ENCODE measurements around the gene KLHL3. TPM values are rescaled to one million over a fixed set of nuclear protein-coding genes. Genes with fewer than 3 reads are reported as not detected.

Gene KLHL3
- total RNA-seq, 2 donors from 2014 or later = 11.4 to 11.5 TPM

- intact Hi-C loops (cut with DNase I) = no loop called here
- DNase-seq (ENCODE audit: low spot score) = no peak
These were observed 19.6 kb downstream of the KLHL3 start for GRCh38 chr5:137716337-137716736.

GRCh38 chr5:137715456-137715855, 20.4 kb downstream of the KLHL3 start:
- intact Hi-C loops (cut with DNase I) = no loop called here
- no peak for DNase-seq (ENCODE audit: low spot score)

GRCh38 chr5:137714946-137715345, 20.9 kb downstream of the KLHL3 start:
- intact Hi-C loops (cut with DNase I) = no loop called here
- no peak for DNase-seq (ENCODE audit: low spot score)

- intact Hi-C loops (cut with DNase I) = no loop called here
- DNase-seq (ENCODE audit: low spot score) = no peak
These were observed 21.4 kb downstream of the KLHL3 start for GRCh38 chr5:137714494-137714893.

GRCh38 chr5:137712139-137712667, 23.7 kb downstream of the KLHL3 start:
- intact Hi-C loops (cut with DNase I) = no loop called here
- DNase-seq (ENCODE audit: low spot score) = no peak

GRCh38 chr5:137710086-137710485, 25.8 kb downstream of the KLHL3 start:
- intact Hi-C loops (cut with DNase I) = no loop called here
- no peak for DNase-seq (ENCODE audit: low spot score)

GRCh38 chr5:137708796-137709559, 26.9 kb downstream of the KLHL3 start:
- intact Hi-C loops (cut with DNase I) = loop anchor here in 1 of 2 donors (5.0 kb wide), 1 partner anchor 598 kb away; no protein-coding TSS in a partner anchor

GRCh38 chr5:137708062-137708461, 27.8 kb downstream of the KLHL3 start:
- DNase-seq (ENCODE audit: low spot score) = no peak
- intact Hi-C loops (cut with DNase I) = loop anchor here in 1 of 2 donors (5.0 kb wide), 1 partner anchor 599 kb away; no protein-coding TSS in a partner anchor

More at GRCh38 chr5:137708796-137709559, 26.9 kb downstream of the KLHL3 start:
- no peak for DNase-seq (ENCODE audit: low spot score)

GRCh38 chr5:137706841-137707240, 29.0 kb downstream of the KLHL3 start:
- intact Hi-C loops (cut with DNase I) = loop anchor here in 1 of 2 donors (5.0 kb wide), 1 partner anchor 600 kb away; no protein-coding TSS in a partner anchor

GRCh38 chr5:137705106-137705505, 30.8 kb downstream of the KLHL3 start:
- intact Hi-C loops (cut with DNase I) = loop anchor here in 1 of 2 donors (5.0 kb wide), 1 partner anchor 602 kb away; no protein-coding TSS in a partner anchor
- DNase-seq (ENCODE audit: low spot score) = no peak

More at GRCh38 chr5:137706841-137707240, 29.0 kb downstream of the KLHL3 start:
- no peak for DNase-seq (ENCODE audit: low spot score)

- no peak for DNase-seq (ENCODE audit: low spot score)
- intact Hi-C loops (cut with DNase I) = no loop called here
These were observed 32.3 kb downstream of the KLHL3 start for GRCh38 chr5:137703565-137703964.

GRCh38 chr5:137700282-137700680, 35.6 kb downstream of the KLHL3 start:
- intact Hi-C loops (cut with DNase I) = no loop called here
- no peak for DNase-seq (ENCODE audit: low spot score)

GRCh38 chr5:137699336-137700281, 36.3 kb downstream of the KLHL3 start:
- DNase-seq (ENCODE audit: low spot score) = no peak
- intact Hi-C loops (cut with DNase I) = no loop called here

- no peak for DNase-seq (ENCODE audit: low spot score)
- intact Hi-C loops (cut with DNase I) = no loop called here
These were observed 39.4 kb downstream of the KLHL3 start for GRCh38 chr5:137696481-137696880.

GRCh38 chr5:137695651-137696428, 40.0 kb downstream of the KLHL3 start:
- intact Hi-C loops (cut with DNase I) = no loop called here
- no peak for DNase-seq (ENCODE audit: low spot score)

GRCh38 chr5:137693951-137694721, 41.8 kb downstream of the KLHL3 start:
- intact Hi-C loops (cut with DNase I) = no loop called here

GRCh38 chr5:137693307-137693950, 42.5 kb downstream of the KLHL3 start:
- intact Hi-C loops (cut with DNase I) = no loop called here
- no peak for DNase-seq (ENCODE audit: low spot score)

More at GRCh38 chr5:137693951-137694721, 41.8 kb downstream of the KLHL3 start:
- no peak for DNase-seq (ENCODE audit: low spot score)

- intact Hi-C loops (cut with DNase I) = loop anchor here in 1 of 2 donors (2.0 kb wide), 1 partner anchor 39 kb away; no protein-coding TSS in a partner anchor
- no peak for DNase-seq (ENCODE audit: low spot score)
These were observed 46.6 kb downstream of the KLHL3 start for GRCh38 chr5:137689306-137689705.

All from posterior vena cava (tissue), 2 donors.